ENCODE results near the gene OR4Q2. TPM values are rescaled to one million over a fixed set of nuclear protein-coding genes. Genes with fewer than 3 reads are reported as not detected.

OR4Q2 gene
- total RNA-seq: not detected in 2 replicates

DNA sequence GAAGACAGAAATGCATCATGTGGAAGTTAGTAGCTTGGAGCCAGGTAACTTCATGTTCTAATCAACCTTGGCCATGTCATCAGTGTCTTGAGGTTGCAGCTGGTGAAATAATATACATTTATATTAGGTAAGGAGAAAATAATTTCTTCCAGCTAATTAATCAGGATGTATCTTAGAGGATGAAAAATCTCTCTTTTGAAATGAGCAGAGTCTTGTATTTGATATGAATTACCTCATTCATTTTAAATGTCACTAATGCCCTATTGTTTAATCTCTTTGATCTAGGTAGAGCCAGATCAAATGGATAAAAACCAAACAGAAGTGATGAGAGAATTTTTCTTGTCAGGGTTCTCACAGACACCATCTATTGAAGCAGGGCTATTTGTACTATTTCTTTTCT lies at the start of gene OR4Q2:
Gene OR4Q2 (plus strand): TSS at position 301 of the 400 bp plus-strand sequence.

DNA sequence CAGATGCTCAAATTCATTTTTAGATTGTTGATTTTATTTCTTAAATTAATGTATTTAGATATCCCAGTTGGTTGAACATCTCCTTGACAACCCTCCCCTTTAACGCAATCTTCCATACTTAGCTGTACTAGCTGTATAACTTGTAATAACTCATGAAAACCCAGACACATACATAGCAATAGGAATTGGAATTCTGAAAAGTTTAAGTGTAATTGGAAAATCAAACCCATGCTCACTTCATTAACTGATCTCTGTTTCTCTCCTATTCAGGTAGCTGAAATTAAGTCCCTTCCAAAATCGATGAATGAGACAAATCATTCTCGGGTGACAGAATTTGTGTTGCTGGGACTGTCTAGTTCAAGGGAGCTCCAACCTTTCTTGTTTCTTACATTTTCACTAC lies 26.7 kb upstream of the OR4Q2 start, which contains the start of gene OR4K15:
Gene OR4K15 (plus strand): TSS at position 301 of the 400 bp plus-strand sequence. CDS start 0 bp downstream, at position 301.

DNA sequence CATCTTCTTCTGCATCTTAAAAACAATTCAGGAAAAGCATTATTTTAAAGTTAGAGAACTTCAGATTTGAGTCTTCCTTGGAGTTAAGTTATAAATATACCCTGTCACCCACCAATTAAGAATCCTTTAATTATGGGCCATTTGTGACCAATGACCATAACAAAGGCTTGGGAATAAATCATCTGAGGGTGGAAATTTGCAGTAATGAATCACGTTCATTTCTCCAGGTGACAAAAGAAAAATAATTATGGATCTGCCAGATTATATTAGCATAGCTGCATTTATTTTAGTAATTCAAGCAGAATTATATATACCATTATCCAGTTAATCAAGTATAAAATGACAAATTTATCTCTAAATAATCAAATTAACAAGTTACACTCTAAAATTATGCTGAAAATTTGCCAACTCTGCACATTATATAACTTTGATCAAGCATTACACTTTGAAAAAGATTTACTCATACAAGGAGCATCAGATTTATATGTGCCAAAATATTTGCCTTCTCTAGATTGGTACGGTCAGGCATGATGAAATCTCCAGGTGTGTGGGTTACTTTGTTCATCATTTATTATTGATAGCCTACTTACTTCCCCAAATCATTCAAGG lies 17.4 kb downstream of the OR4Q2 start, which contains the start of gene OR4K14:
Gene OR4K14 (minus strand): TSS at position 51 of the 609 bp plus-strand sequence. CDS start 4,114 bp downstream, outside the sequence.

DNA sequence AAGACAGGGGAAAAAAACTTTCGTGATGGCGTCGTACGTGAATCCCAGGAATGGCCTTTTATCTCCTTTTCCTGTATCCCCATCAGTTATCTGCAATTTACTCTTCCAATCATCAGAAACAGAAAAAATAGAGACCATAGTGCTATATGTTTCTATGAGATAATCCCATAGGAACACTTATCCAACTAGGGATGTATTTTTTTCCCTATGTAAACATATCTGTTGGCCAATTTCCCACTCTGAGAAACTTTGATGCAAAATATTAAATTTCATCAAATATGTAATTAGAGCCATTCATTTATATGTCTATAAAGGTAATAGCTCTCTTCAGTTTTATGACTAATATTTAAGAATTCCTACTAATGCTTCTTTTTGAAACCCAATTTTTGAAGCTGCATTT lies 34.0 kb downstream of the OR4Q2 start, which contains the start of gene OR4K13:
Gene OR4K13 (minus strand): TSS at position 101 of the 400 bp plus-strand sequence. CDS start 1,280 bp downstream, outside the sequence.

Other genes with a start within 250 kb of the OR4Q2 start
- gene OR4M1, start 228.7 kb upstream of the OR4Q2 start, total RNA-seq: not detected in 2 replicates
- gene OR4N2, start 198.4 kb upstream of the OR4Q2 start, total RNA-seq: not detected in 2 replicates
- not detected in 2 replicates for gene OR4K2, start 127.0 kb upstream of the OR4Q2 start, total RNA-seq
- not detected in 2 replicates for gene OR4K5, start 81.6 kb upstream of the OR4Q2 start, total RNA-seq
- gene OR4K1, start 71.2 kb upstream of the OR4Q2 start, total RNA-seq: not detected in 2 replicates
- gene OR4K15, start 26.6 kb upstream of the OR4Q2 start, total RNA-seq: not detected in 2 replicates
- gene OR4K14, start 17.1 kb downstream of the OR4Q2 start, total RNA-seq: not detected in 2 replicates
- gene OR4K13, start 33.9 kb downstream of the OR4Q2 start, total RNA-seq: not detected in 2 replicates
- not detected in 2 replicates for gene OR4L1, start 57.9 kb downstream of the OR4Q2 start, total RNA-seq
- gene OR4K17, start 108.6 kb downstream of the OR4Q2 start, total RNA-seq: not detected in 2 replicates
- gene OR4N5, start 136.7 kb downstream of the OR4Q2 start, total RNA-seq: not detected in 2 replicates
- gene OR11G2, start 188.7 kb downstream of the OR4Q2 start, total RNA-seq: not detected in 2 replicates
- gene OR11H6, start 221.5 kb downstream of the OR4Q2 start, total RNA-seq: not detected in 2 replicates
- gene OR11H7, start 226.8 kb downstream of the OR4Q2 start, total RNA-seq: not detected in 2 replicates
- not detected in 2 replicates for gene OR11H4, start 237.1 kb downstream of the OR4Q2 start, total RNA-seq